GM19455 (cell line): ENCODE measurements around the gene USP4.
A peak's percentile ranks its signal among the peaks of the same experiment; 100 is the strongest.
"Not testable (repeated sequence)": the region's sequence is repeated elsewhere in the genome, so short reads cannot be mapped to it uniquely, and the experiment has no call there.

Source experiments
- ATAC-seq: cut with Tn5 transposase; IDR thresholded peaks from one replicate; pipeline ENCODE4 v1.9.1; 2021; ENCODE audit not compliant: unreplicated experiment

USP4 gene, protein sequence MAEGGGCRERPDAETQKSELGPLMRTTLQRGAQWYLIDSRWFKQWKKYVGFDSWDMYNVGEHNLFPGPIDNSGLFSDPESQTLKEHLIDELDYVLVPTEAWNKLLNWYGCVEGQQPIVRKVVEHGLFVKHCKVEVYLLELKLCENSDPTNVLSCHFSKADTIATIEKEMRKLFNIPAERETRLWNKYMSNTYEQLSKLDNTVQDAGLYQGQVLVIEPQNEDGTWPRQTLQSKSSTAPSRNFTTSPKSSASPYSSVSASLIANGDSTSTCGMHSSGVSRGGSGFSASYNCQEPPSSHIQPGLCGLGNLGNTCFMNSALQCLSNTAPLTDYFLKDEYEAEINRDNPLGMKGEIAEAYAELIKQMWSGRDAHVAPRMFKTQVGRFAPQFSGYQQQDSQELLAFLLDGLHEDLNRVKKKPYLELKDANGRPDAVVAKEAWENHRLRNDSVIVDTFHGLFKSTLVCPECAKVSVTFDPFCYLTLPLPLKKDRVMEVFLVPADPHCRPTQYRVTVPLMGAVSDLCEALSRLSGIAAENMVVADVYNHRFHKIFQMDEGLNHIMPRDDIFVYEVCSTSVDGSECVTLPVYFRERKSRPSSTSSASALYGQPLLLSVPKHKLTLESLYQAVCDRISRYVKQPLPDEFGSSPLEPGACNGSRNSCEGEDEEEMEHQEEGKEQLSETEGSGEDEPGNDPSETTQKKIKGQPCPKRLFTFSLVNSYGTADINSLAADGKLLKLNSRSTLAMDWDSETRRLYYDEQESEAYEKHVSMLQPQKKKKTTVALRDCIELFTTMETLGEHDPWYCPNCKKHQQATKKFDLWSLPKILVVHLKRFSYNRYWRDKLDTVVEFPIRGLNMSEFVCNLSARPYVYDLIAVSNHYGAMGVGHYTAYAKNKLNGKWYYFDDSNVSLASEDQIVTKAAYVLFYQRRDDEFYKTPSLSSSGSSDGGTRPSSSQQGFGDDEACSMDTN

DNA sequence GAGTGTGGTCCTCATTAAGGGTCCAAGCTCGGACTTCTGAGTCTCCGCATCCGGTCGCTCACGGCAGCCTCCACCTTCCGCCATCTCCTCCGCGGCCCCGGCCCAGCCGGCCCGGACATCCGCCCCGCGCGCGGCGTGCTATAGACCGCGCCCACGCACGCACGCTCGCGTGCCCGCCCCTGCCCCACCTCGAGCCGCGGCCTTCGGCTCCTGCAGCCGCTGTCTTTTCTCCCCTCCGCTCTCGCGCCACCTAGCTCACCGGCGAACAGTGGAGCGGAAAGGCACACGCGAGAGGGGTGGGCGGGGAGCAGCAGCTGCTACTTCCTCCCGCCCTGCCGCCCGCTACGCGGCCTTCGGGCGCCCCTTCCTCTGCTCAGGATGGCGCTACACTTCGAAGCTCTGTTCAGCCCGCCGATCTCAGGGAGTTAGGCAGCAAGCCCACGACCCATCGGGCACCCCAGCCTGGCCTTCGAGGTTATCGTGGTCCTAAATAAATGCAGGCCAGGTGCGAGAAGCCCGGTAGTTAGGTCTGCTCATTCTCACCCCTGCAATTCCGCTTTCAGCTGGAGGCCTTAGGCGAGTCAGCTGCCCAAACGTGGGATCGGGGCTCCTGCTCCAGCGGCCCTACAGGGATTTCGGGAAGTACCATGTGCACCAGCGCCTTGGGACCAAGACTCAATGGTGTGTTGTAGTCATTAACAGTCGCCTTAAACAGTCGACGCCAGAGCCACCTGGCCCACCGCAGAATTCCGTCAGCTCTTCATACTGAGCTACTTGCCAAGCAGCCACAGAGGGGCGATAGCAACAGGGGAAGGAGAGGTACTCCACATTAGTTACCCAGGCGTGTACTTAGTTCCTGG lies at the start of gene USP4:
Gene USP4 (minus strand): TSS at position 113 of the 860 bp plus-strand sequence. CDS start 29 bp downstream, at position 84.
- ATAC-seq, result peak; percentile 83

DNA sequence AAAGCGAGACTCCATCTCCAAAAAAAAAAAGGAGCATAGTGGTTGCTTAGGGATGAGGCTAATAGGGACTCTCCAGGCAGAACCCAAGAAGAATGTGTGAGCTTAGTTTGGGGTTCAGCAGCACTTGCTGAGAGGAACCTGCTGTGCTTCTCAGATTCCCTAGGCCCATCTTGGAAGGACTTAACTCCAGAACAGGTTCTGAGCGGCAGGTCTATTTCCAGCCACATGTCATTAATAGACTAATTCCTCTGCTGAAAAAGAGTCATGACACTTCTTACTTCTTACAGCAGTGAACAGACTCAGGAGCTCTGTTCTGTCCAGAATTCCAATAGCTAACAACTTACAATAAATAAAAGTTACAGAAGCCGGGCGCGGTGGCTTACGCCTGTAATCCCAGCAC lies 49.4 kb upstream of the USP4 start:
- ATAC-seq, result no peak

DNA sequence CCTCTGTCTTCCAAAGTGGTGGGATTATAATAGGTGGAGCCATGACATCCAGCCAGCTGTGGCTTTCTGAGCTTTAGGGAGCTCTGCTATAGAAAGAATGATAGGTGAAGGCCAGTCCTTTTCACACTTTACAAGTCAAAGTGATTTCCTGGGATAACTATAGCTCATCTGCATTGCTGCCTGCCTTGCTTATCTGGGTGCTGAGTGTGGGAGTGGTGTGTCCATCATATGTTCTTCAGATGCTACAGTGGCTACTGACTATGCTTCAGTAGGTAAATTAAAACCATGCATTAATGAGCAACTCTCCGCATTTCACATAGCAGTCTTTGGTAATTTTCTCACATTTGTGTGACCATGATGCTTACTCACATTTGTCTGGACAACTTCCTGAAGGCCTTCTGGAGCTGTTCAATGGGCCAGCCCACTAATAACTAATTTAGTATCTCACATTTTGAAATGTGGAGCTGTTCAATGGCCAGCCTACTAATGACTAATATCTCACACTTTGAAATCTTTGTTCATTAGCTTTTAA lies 48.5 kb upstream of the USP4 start:
- no peak for ATAC-seq

DNA sequence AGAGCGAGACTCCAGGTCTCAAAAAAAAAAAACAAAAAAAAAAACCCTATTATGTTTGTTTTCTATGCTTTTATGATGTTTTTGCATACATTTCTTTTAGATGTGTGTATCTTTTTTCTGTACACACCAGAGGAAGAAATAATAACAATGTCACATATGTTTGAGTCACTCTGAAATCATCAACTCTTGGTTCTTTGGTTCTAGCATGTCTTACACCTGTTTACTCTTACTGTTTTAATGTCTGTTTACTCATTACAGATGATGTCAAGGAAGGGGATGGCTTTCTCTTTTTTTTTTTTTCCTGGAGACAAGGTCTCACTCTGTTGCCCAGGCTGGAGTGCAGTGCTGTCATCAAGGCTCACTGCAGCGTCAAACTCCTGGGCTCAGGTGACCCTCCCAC lies 47.9 kb upstream of the USP4 start:
- no peak for ATAC-seq

DNA sequence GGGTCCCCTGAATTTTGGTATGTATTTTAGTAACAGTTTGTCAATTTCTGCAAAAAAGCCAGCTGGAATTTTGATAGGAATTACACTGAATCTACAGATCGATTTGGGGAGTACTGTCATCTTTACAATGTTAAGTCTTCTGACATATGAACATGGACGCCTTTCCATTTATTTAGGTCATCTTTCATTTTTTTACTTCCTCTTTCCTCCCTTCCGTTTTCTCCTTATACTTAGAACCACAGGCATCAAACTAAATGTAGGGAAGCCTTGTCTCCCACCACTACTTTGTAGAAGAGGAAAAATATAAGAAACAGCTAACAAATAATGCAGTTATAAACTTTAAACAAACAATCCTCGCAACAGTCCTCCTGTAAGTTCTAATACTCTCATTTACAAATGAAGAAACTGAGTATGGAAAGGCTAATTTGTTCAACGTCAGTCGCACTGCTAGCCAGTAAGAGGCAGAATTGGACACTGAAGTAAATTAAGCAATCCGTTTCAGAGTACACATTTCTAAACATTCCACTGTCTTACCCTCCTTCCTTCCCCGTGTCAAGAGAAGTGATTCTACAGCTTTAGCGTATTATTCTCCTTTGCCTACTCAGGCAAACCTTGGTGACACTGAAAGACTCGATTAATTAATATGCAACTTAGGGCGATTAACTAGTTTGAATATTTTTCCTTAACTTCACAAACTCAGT lies 46.4 kb upstream of the USP4 start:
- ATAC-seq, result no peak

DNA sequence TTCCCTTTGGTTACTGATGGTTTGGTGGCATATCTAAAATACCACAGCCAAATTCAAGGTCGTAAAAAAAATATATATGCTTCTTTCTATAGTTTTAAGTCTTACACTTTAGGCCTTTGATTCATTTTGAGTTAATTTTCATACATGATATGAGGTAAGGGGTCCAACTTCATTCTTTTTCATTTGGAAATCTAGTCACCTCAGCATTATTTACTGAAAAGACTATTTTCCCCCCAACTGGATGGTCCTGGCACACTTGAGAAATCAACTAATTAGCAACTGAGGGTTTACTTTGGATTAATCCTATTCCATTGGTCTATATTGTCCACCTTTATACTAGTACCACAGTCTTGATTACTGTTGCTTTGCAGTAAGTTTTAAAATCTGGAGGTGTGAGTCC lies 45.8 kb upstream of the USP4 start:
- ATAC-seq, result no peak

DNA sequence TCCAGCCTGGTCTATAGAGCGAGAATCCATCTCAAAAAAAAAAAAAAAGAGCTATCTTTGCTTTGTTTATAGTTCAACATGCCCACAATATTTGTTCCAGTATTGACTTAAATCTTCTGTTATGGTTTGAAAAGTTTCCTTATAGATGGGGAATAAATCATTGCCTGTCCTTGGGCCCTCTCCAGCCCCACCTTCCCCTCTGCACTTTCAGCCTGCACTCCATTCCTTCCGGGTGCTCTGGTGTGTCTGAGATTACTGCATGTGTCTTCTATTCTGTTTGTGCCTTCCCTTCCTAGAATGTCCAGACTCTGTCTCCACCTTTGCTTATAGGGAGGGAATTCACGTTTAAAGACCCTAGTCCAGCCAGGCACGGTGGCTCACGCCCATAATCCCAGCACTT lies 43.5 kb upstream of the USP4 start:
- ATAC-seq, result no peak

DNA sequence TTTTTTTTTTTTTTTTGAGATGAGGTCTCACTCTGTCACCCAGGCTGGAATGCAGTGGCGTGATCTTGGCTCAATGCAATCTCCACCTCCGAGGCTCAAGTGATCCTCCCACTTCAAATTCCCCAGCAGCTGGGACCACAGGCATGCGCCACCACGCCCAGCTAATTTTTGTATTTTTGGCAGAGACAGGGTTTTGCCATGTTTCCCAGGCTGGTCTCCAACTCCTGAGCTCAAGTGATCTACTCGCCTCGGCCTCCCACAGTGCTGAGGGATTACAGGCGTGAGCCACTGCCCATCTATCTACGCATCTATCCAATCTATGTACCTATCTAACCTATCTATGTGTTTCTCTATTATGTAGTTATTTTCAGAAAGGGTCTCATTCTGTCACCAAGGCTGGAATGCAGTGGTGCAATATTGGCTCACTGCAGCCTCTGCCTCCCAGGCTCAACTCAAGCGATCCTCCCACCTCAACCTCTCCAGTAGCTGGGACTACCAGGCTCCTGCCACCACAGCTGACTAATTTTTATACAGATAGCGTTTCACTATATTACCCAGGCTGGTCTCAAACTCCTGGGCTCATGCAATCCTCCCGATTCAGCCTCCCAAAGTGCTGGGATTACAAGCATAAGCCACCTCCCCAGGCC lies 38.5 kb upstream of the USP4 start:
- ATAC-seq, result no peak

DNA sequence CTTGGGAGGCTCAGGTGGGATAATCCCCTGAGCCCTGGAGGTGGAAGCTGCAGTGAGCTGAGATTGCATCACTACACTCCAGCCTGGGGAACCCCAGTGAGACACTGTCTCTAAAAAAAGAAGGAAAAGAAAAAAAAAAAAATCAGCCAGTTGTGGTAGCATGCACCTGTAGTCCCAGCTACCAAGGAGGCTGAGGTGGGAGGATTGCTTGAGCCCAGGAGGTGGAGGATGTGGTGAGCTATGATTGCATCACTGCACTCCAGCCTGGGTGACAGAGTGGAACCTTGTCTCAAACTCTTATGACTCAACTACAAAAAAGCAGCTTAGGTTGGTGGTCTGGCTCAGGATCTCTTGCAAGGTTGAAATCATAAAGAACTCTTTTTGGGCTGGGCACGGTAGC lies 37.6 kb upstream of the USP4 start:
- ATAC-seq, result no peak

DNA sequence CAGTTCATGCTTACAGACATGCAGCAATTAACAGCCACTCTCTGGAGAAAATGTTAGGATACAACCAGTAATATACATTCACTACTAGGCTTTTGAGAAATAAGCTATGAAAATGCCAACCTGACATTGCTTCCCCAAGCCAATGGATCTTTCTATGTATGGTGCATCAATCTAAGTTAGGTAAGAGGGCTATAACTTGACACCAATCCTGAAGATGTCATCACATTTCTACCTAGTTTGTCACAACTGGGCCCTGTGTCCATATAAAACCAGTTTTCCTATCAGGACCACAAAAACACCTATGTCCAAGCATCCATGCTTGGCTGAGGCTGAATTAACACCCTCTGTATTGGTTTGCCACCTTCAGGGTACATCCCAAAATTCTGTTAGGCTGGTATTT lies 32.1 kb upstream of the USP4 start:
- ATAC-seq, result no peak

DNA sequence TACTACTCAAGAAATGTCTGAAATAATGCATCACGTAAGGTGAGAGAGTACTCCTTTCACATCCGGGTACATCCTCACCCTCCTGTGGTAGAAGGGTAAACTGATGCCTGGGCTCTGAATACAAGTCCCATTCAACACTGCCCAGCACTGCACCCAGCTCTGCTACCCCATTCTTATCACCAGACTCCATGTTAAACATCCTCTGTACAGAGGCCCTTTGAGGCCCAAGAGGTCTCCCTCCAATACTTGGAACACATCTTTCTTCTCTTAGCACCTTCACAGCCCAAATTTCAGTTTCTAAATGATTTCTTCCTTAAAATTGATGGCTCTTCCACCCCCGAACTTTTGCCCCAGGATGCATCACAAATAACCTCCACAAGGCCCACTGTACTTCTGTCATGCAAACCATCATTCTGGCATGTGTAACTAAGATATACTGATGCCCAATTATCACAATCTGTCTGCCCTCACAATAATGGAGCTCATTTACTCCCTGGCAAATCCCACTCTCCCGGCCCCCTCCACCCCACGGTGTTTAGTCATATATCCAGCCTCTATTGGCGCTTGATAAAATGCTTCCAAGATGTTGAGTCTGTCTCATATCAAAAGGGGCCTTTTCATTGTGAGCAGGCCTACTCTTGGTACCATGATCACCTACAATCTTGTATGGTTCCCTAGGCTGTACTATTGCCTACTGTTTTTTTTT lies 30.9 kb upstream of the USP4 start:
- no peak for ATAC-seq

DNA sequence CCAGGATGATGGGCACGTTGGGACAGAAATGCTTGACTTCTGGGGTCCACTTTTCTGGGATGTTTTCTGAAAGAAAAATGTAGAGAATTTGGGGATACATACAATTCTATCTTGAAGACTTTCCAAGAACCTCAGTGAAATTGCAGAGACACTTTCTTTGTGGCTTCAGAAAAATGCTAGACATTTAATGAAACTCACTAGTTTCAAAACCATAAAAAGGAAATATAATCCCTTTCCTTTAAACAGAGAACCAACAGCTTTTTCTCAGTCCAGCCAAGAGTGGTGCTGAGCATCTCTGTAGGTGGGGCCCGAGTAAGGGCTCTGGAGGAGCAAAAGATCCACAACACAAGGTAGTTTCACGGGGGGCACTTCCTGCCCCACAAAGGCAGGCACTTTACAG lies 22.7 kb upstream of the USP4 start:
- ATAC-seq, result no peak

DNA sequence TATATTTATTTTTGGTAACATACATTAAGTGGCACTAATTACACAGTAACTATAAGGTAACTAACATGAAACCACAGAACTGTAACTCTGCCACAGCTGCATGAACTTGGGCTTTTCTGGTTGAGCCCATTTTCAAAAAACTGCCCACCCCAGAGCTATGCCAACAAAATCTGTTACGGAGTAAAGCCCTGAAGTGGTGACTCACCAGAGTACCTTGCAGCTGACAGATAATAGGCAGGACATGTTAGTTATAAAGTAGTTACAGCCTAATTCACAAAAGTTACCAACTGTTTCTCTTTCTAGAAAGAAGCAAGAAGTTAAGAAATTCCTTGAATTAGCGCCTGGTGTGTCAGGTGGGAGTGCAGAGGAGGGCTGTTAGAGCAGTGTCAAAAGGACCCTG lies 19.8 kb upstream of the USP4 start:
- no peak for ATAC-seq

DNA sequence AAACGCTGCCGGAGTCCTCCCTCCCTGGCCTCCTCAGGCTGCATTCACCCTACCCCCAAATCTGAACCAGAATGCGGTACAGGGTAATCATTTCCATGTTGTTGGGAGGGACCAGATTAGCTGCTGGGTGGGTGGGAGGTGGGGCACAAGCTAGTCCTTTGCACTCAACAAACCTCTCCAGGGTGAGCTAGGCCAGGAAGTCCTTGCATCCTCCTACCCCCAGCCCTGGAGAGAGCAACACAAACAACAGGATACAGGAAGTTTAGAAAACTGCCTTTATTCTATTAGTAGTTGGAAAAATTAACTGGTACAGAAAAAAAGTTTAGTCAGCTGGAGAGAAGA lies 19.0 kb upstream of the USP4 start:
- ATAC-seq, result no peak

DNA sequence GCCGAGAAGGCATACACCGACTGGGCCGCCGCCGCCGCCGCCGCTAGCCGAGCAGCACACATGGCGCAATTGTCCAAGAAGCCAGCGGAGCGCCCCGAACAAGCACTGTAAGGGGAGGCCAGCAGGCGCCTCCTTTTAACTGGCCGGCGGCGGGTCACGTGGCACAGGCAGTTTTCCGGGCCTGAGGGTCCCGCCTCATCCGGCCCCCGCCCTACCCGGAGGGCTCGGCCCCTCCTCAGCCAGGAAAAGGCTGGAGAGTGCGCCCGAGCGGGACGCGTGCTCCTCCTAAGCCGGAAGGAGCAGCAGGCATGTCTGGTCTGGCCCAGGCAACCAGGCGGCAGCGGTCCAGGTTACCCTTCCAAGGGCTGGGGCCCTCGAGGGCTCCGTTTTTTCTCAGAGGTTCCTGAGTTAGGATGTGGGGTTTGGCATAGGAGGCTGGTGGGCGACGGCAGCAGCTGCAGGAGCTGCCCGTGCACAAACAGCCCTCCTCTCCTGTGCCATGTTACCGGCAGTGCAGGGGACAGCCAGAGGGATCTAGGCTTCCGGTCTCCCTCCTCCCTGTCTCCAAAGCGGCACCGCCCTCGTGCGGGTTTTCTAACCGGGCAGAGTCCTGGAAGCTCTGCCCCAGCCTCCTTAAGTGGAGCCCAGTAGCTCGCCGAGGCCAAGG lies 18.5 kb upstream of the USP4 start, which contains the start of gene GPX1:
Gene GPX1 (minus strand): TSS at position 137 of the 667 bp plus-strand sequence. CDS start 75 bp downstream, at position 62.
- ATAC-seq, result peak; percentile 81

DNA sequence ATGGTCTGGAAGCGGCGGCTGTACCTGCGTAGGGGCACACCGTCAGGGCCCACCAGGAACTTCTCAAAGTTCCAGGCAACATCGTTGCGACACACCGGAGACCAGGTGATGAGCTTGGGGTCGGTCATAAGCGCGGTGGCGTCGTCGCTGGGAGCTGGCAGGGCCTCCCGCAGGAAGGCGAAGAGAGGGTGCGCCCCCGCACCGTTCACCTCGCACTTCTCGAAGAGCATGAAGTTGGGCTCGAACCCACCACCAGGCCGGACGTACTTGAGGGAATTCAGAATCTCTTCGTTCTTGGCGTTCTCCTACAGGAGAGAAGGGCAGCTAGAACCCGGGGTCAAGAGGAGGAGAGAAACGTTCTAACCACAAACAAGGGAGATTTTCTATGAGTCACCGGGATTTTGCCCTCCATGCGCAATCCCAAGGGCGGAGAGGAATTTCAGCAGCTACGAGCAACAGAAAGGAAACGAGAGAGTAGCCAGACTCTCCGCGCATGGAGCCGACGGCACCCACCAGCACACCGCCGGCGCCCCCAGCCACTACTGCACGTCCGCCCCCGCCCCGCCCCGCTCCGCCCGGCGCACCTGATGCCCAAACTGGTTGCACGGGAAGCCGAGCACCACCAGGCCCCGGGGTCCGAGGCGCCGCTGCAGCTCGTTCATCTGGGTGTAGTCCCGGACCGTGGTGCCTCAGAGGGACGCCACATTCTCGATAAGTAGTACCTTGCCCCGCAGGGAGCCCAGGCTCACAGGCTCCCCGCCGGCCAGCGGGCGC lies 17.8 kb upstream of the USP4 start:
- peak; percentile 28 for ATAC-seq

DNA sequence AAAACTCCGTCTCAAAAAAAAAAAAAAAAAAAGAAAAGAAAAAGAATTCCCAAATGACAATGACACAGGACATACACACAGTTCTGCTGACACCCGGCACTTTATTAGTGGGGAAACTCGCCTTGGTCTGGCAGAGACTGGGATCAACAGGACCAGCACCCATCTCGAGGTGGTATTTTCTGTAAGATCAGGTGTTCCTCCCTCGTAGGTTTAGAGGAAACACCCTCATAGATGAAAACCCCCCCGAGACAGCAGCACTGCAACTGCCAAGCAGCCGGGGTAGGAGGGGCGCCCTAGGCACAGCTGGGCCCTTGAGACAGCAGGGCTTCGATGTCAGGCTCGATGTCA lies 17.2 kb upstream of the USP4 start:
- ATAC-seq, result not testable (repeated sequence)

DNA sequence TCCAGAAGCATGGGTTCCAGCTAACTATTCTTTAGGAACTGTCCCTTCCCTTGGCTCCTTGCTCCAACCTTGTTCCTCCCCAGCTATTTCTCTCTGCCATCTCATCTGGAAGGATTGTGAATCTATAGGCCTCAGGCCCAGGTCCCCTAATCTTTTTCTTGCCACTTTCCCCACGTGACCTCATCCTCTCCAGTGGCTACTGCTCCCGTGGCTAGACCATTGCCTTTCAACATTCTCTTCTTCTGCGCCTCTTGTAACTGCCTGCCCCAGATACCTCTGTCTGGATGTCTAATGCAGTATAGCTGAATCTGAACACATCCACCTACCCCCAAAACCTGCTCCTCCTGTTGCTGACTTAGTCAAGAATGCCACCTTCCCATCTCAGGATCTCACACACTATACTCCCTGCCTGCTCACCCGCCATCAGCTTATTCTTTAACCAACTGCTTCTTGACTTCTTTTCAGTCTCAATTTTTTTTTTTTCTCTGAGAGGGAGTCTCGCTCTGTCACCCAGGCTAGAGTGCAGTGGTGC lies 13.1 kb upstream of the USP4 start:
- no peak for ATAC-seq
